CD4-positive, alpha-beta T cell (primary cell): ENCODE results near the gene ACOT8. TPM values are rescaled to one million over a fixed set of nuclear protein-coding genes. Genes with fewer than 3 reads are reported as not detected.

Source experiments
- ATAC-seq: fragments of 200-7000 bp; cut with Tn5 transposase; one replicate; pipeline ENCODE4 v1.10.0; 2022; ENCODE audit warnings: mild to moderate bottlenecking; ENCODE audit not compliant: poor library complexity
- CTCF ChIA-PET: fragments of 350-600 bp; sonication (Branson Sonifier 250); formaldehyde crosslinking; loops from one replicate; lab custom pipeline; 2021; ENCODE audit warnings: antibody characterized with exemption, inconsistent platforms; lab: Charles Lee
- POLR2A ChIA-PET: fragments of 350-600 bp; sonication (Branson Sonifier 250); formaldehyde crosslinking; loops from one replicate; lab custom pipeline; 2021; ENCODE audit warnings: antibody characterized with exemption, inconsistent platforms; lab: Charles Lee
- DNase-seq, 14 experiments: peaks; one replicate each; pipeline ENCODE4 v3.0.0-alpha.2; 2013 to 2020; ENCODE audit warnings: mixed read lengths in 2 of 14
- H3K27ac ChIP-seq, 2 donors: one replicate each; pipeline versions ENCODE4 v1.5.1 to v1.7.0; 2013; ENCODE audit warnings: low read length in 2 of 2, low read depth in 1 of 2, mild to moderate bottlenecking in 1 of 2
- H3K27me3 ChIP-seq, 2 experiments: 1 replicate in 1 of 2; 2 replicates in 1 of 2; pipeline versions ENCODE4 v1.6.1 to v1.7.0; 2013; ENCODE audit warnings: low read length in 2 of 2, control low read depth in 1 of 2, mild to moderate bottlenecking in 1 of 2, moderate library complexity in 1 of 2; ENCODE audit not compliant: insufficient read depth in 2 of 2, control insufficient read depth in 1 of 2
- H3K36me3 ChIP-seq: one replicate; pipeline ENCODE4 v1.6.1; 2013; ENCODE audit warnings: low read length, control low read depth; ENCODE audit not compliant: insufficient read depth
- H3K4me1 ChIP-seq: one replicate; pipeline ENCODE4 v1.6.1; 2013; ENCODE audit warnings: low read length, control low read depth; ENCODE audit not compliant: insufficient read depth
- H3K4me3 ChIP-seq: one replicate; pipeline ENCODE4 v1.5.1; 2013; ENCODE audit warnings: mild to moderate bottlenecking, low read length, moderate library complexity
- H3K9me3 ChIP-seq, 2 experiments: 1 replicate in 1 of 2; 2 replicates in 1 of 2; pipeline versions ENCODE4 v1.6.1 to v1.7.0; 2013; ENCODE audit warnings: low read length in 2 of 2, mild to moderate bottlenecking in 2 of 2, control low read depth in 1 of 2, moderate library complexity in 1 of 2; ENCODE audit not compliant: control insufficient read depth in 1 of 2, insufficient read depth in 1 of 2
- H3K27ac Mint-ChIP-seq: one replicate; pipeline ENCODE4 v1.8.0; 2020; ENCODE audit warnings: mixed read lengths
- H3K27me3 Mint-ChIP-seq: one replicate; pipeline ENCODE4 v1.8.0; 2021; ENCODE audit warnings: mixed read lengths
- H3K36me3 Mint-ChIP-seq: one replicate; pipeline ENCODE4 v1.8.0; 2021; ENCODE audit warnings: low read depth, mixed read lengths
- H3K4me1 Mint-ChIP-seq: one replicate; pipeline ENCODE4 v1.8.0; 2021; ENCODE audit warnings: low read depth, mixed read lengths
- H3K4me3 Mint-ChIP-seq: one replicate; pipeline ENCODE4 v1.8.0; 2020; ENCODE audit warnings: mild to moderate bottlenecking, mixed read lengths
- H3K9me3 Mint-ChIP-seq: one replicate; pipeline ENCODE4 v1.8.0; 2020; ENCODE audit warnings: mixed read lengths
- CTCF ChIP-seq: fragments of 200-600 bp; IDR thresholded peaks from one replicate; pipeline ENCODE4 v1.8.0; 2022; ENCODE audit warnings: antibody characterized with exemption, mild to moderate bottlenecking
- intact Hi-C, 2 experiments: fragments of 100-400 bp; cut with DNase I in 1 of 2; cut with micrococcal nuclease in 1 of 2; formaldehyde crosslinking; loops; one replicate each; pipeline versions ENCODE4 v1.15.1 to v1.9.0; 2023 to 2025; cut with DNase I, micrococcal nuclease
- total RNA-seq, 174 experiments: library from RNA in 2 of 174; stranded (reverse) in 2 of 174; gene quantifications; one replicate each; pipeline ENCODE4 v1.2.3 and lab custom pipeline; 2021 to 2026

ACOT8 gene
- total RNA-seq, 2 experiments from 2014 or later, result 19.1 to 19.9 TPM

GRCh38 chr20:45851501-45851900 is 5.7 kb downstream of the ACOT8 start:
- H3K4me1 Mint-ChIP-seq, result peaks cover 24% of the 10 kb centered on the region
- Histone ChIP-seq H3K4me1 (peaks cover 22% of the 10 kb centered on the region), H3K4me3 (no peak overlapping the region), H3K36me3 (peaks cover 49% of the 10 kb centered on the region), H3K27me3 (no peaks in the 10 kb centered on the region), H3K27ac (no peak overlapping the region), H3K9me3 (no peaks in the 10 kb centered on the region)
- peaks cover 83% of the 10 kb centered on the region for H3K36me3 Mint-ChIP-seq
- CTCF ChIA-PET, result no interaction called here
- no peaks in the 10 kb centered on the region for H3K27me3 Mint-ChIP-seq
- H3K4me3 Mint-ChIP-seq, result no peak overlapping the region
- DNase-seq (no peak), ATAC-seq (no peak)
- intact Hi-C loops, result no loop called here
- H3K9me3 Mint-ChIP-seq, result no peaks in the 10 kb centered on the region
- no peak for TF ChIP-seq CTCF
- POLR2A ChIA-PET, result no interaction called here
- H3K27ac Mint-ChIP-seq, result no peak overlapping the region

- DNase-seq (no peak), ATAC-seq (no peak)
- peaks cover 17% of the 10 kb centered on the region for H3K4me1 ChIP-seq
- Mint-ChIP-seq H3K27me3 (no peaks in the 10 kb centered on the region), H3K36me3 (peaks cover 87% of the 10 kb centered on the region), H3K4me3 (no peak overlapping the region), H3K9me3 (no peaks in the 10 kb centered on the region), H3K27ac (no peak overlapping the region), H3K4me1 (peaks cover 19% of the 10 kb centered on the region)
- ChIA-PET POLR2A (no interaction called here), CTCF (no interaction called here)
- no peak overlapping the region for H3K27ac ChIP-seq
- H3K4me3 ChIP-seq, result no peak overlapping the region
- intact Hi-C loops, result no loop called here
- H3K27me3 ChIP-seq, result no peaks in the 10 kb centered on the region
- peaks cover 55% of the 10 kb centered on the region for H3K36me3 ChIP-seq
- TF ChIP-seq CTCF, result no peak
- H3K9me3 ChIP-seq, result no peaks in the 10 kb centered on the region
Measured at GRCh38 chr20:45850926-45851325, 6.3 kb downstream of the ACOT8 start.

GRCh38 chr20:45850238-45850637 is 7.0 kb downstream of the ACOT8 start:
- TF ChIP-seq CTCF, result no peak
- ChIA-PET POLR2A (interaction anchor here (1.4 kb wide), 1 partner anchor 84 kb away, joined by 5 read pairs; the partner anchor contains the start of gene PCIF1), CTCF (no interaction called here)
- H3K27me3 ChIP-seq, result no peaks in the 10 kb centered on the region
- H3K4me1 Mint-ChIP-seq, result peaks cover 14% of the 10 kb centered on the region
- intact Hi-C loops, result no loop called here
- no peak overlapping the region for H3K4me3 Mint-ChIP-seq
- H3K27ac Mint-ChIP-seq, result no peak overlapping the region
- no peak overlapping the region for H3K4me3 ChIP-seq
- peaks cover 10% of the 10 kb centered on the region for H3K4me1 ChIP-seq
- no peaks in the 10 kb centered on the region for H3K27me3 Mint-ChIP-seq
- peaks cover 94% of the 10 kb centered on the region for H3K36me3 Mint-ChIP-seq
- H3K27ac ChIP-seq, result no peak overlapping the region
- peaks cover 62% of the 10 kb centered on the region for H3K36me3 ChIP-seq
- H3K9me3 ChIP-seq, result no peaks in the 10 kb centered on the region
- DNase-seq (no peak), ATAC-seq (no peak)
- no peaks in the 10 kb centered on the region for H3K9me3 Mint-ChIP-seq
